ENCODE measurements around the gene CAMK4.

DNA sequence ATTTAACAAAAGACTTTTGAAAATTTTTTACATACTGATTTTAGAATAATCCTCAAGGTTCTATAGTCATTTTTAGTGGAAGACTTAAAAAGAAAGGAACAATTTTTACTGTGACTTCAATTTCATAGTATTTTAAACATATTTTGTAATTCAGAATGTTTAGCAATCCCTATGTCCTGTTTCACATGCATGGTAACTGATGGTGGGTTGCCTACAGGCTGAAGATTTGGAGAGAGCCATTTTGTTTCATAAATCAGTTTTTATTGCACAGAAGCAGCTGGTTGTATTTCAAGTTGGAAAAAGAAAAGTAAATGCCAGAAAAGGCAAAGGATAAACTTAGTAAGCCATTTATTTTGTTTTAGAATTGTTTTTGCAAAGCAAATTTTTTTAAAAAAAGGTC lies 264.2 kb downstream of the CAMK4 start:
- TF ChIP-seq, protein P1, sequence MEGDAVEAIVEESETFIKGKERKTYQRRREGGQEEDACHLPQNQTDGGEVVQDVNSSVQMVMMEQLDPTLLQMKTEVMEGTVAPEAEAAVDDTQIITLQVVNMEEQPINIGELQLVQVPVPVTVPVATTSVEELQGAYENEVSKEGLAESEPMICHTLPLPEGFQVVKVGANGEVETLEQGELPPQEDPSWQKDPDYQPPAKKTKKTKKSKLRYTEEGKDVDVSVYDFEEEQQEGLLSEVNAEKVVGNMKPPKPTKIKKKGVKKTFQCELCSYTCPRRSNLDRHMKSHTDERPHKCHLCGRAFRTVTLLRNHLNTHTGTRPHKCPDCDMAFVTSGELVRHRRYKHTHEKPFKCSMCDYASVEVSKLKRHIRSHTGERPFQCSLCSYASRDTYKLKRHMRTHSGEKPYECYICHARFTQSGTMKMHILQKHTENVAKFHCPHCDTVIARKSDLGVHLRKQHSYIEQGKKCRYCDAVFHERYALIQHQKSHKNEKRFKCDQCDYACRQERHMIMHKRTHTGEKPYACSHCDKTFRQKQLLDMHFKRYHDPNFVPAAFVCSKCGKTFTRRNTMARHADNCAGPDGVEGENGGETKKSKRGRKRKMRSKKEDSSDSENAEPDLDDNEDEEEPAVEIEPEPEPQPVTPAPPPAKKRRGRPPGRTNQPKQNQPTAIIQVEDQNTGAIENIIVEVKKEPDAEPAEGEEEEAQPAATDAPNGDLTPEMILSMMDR (IDR thresholded peaks at IDR 0.05), result no peak
- no peak for TF ChIP-seq POLR2AphosphoS5 (IDR thresholded peaks at IDR 0.05)

Measured in prostate gland (tissue), 2 donors.